ENCODE measurements around the gene WFDC10B.
"Not testable (repeated sequence)": the region's sequence is repeated elsewhere in the genome, so short reads cannot be mapped to it uniquely, and the experiment has no call there.

WFDC10B gene

DNA sequence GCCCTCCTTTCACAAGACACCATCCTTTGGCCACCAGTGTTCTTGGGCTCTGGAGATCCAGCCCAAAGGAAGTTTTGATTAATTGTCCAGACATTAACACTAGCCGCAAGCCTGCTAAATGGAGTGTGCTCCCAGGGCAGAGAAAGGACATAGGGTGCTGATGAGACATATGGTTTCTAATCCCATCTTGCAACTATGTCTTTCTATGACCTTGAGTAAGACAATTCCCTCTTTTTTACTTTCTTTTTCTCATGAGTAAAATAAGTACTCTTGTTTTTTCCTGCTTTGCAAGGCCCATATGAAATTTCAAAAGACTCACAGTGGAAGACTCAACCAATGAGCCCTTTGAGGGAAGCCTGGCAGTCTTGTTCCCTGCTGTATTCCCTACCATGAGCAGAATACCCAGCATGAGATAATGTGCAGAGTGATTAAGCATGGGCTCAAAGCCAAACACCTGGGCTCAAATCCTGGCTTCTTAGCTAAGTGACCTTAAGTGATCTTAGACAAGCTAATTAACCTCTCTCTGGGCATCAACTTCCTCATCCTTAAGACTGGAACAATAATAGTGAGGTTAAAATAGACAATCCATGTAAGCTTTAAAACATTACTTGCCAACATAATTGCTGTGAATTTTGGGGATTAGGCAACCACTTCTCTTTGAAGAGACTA, at the start of gene WFDC10B:
WFDC10B (minus strand) TSS at position 51 of the 669 bp plus-strand sequence. CDS start 19,027 bp downstream, outside the sequence.
- DNase-seq: no peak

DNA sequence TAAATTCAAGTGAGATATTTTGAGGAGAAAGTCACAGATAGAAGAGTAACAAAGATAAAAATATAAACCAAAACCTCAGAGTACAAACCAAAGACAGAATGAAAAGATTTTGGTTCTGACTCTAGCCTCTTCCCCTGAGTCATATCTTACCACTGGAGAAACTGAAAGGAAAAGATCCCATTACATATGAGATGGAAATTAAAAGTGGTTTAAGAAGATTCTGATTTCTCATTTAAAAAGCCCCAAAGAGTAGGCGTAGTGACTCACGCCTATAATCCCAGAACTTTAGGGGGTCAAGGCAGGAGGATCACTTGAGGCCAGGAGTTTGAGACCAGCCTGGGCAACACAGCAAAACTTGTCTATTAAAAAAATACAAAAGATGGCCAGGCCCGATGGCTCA, 47.9 kb upstream of the WFDC10B start:
- DNase-seq: no peak

DNA sequence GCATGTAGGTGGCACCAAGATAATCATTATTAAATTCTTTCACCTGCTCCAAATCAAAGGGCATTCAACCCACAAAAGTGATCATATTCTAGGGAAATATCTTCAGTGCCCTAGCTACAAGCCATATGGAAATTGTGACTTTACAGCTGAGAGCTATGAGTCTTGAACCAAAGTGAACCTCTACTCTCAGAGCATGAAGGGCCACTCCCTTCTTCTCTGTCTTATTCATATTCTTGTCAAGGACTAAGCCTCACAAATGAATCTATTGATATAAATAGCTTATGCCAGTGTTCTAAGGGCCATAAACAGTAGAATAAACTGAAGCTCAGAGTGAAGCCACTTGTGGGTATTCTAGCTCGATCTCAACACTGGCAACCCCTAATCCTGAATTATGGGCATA, 46.9 kb upstream of the WFDC10B start:
- no peak for DNase-seq

DNA sequence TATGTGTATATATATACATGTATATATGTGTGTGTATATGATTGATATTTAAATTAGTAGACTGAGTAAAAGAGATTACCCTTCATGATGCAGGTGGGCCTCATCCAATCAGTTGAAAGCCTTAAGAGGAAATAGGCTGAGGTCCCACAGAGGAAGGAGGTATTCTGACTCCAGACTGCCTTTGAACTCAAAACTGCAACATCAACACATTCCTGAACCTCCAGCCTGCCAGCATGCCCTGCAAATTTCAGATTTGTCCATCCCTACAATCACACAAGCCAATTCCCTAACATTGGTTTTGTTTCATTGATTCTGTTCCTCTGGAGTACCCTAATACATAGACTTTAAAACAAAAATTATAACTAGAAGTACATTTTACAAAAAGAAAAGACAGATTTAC, 40.2 kb upstream of the WFDC10B start:
- DNase-seq: no peak

DNA sequence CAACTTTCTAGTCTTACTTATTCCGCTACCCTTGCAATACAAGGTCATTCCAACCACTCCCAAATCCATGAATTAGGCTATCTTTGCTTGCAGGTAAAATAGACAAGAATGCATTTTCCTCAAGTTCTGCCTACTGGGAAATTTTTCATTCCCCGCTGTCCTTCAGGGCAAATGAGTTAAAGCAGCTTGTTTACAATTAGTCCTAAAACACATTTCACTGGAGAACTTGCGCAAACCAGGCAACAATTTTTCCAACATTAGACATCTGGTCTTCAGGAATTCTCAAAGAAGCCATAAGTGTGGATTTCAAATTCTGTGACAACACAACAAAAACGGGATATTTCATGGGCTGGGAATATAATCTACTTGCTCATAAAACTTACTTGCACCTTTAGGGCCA, 37.8 kb upstream of the WFDC10B start:
- no peak for DNase-seq

DNA sequence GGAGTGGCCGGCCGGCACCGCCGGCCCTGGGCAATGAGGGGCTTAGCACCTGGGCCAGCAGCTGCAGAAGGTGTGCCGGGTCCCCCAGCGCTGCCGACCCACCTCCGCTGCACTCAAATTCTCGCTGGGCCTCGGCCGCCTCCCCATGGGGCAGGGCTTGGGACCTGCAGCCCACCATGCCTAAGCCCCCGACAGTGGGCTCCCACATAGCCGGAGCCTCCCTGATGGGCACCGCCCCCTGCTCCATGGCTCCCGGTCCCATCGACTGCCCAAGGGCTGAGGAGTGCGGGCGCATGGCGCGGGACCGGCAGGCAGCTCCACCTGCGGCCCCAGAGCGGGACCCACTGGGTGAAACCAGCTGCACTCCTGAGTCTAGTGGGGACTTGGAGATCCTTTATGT, 31.2 kb upstream of the WFDC10B start:
- no peak for DNase-seq

DNA sequence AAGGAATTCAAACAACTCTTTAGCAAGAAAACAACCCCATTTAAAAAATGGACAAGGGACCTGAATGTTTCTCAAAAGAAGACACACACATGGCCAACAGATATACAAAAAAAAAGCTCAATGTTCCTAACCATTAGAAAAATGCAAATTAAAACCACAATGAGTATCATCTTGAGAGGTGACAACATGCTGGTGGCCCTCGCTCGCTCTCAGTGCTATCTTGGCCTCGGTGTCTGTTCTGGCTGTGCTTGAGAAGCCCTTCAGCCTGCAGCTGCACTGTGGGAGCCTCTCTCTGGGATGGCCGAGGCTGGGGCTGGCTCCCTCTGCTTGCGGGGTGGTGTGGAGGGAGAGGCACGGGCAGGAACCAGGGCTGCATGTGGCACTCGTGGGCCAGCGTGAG, 30.7 kb upstream of the WFDC10B start:
- no peak for DNase-seq

DNA sequence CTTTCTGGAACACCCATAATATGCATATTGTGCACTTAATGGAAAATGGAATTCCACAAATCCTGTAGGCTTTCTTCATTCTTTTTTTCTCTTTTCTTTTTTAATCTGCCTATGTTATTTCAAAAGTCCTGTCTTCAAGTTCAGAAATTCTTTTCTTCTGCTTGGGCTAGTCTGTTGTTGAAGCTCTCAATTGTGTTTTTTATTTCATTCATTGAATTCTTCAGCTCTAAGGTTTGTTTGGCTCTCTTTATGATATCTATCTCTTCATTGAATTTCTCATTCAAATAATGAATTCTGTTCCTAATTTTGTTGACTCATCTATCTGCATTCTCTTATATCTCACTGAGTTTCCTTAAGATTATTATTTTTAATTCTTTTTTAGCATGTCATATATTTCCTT, 27.4 kb upstream of the WFDC10B start:
- no peak for DNase-seq

DNA sequence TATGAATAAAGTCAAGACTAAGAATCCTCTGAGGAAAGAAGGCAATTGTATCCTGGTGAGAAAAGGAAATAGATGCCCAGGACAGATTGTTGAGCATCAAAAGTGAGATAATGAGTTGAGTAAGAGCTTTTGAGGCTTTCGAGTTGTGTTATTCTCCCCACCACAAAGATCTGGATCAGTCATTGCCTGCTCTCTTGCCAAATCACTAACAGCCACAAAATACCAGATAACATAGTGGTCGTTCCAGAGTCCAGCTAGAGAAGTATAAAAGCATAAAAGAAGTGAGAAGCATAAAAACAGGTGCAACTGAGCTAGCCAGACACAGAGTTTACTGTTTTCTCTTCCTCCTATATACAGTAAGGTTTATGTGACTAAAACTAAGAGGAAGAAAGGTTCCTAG, 22.2 kb upstream of the WFDC10B start:
- DNase-seq: no peak

DNA sequence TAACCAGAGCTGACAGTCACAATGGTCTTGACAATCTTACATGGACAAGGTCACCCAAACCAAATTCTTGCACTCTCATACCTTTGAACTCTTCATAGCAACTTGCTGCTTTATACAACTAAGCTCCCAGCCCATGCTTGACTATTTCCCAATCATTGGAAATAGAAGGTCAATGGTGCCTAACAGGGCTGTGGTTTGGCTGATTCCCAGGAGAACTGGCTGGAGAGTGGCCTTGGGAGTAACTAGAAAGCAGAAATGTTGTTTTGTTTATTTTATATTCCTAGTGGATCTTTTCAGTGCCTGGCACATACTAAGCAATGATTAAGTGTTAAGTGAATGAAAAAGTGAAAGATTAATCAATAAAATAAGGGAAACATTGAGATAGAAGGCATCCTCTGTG, 20.3 kb upstream of the WFDC10B start:
- no peak for DNase-seq

DNA sequence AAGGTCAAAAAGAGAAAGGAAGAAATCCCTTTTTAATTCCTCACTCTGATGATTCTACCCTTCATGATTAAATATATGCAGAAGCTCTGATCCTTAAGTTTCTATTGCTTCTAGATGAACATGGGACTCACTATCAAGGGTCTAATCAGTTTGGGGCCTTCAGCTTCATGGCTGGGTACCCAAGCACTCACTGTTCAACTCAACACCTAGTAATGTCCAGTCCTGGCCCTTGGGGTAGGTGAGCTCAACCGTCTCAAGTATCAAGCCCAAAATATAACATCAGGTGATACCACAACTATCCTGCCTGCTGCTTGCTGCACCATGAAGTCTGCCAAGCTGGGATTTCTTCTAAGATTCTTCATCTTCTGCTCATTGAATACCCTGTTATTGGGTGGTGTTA, 17.2 kb upstream of the WFDC10B start, which contains the start of gene SPINT4:
SPINT4 (plus strand) TSS at position 301 of the 400 bp plus-strand sequence; CDS start at position 322, 21 bp downstream.
- no peak for DNase-seq

DNA sequence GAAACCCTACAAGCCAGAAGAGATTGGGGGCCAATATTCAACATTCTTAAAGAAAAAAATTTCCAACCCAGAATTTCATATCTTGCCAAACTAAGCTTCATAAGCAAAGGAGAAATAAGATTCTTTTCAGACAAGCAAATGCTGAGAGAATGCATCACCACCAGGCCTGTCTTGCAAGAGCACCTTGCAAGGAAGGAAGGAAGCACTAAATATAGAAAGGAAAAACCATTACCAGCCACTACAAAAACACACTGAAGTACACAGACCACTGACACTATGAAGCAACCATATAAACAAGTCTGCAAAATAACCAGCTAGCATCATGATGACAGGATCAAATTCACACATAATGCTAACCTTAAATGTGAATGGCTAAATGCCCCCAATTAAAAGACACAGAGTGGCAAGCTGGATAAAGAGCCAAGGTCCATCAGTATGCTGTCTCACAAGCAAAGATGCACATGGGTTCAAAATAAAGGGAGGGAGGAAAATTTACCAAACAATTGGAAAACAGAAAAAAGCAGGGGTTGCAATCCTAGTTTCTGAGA, 11.4 kb upstream of the WFDC10B start:
- DNase-seq: not testable (repeated sequence)

DNA sequence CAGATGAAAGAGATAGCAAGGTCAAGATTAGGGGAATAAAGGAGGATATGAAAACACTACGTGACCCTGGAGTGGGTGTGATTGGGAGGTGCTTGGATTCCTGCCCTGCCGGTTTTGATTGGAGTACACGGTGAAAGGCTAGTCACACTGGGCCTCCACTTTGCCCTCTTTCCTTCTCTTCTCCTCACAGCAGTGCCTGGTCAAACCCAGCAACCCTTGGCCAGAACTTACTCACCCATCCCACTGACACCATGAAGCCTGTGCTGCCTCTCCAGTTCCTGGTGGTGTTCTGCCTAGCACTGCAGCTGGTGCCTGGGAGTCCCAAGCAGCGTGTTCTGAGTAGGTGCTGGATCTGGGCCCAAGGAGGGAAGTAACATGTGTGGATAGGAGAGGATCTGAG, 2.9 kb downstream of the WFDC10B start, which contains the start of gene WFDC13:
WFDC13 (plus strand) TSS at position 166 of the 400 bp plus-strand sequence; CDS start at position 252, 86 bp downstream.
- DNase-seq: no peak

DNA sequence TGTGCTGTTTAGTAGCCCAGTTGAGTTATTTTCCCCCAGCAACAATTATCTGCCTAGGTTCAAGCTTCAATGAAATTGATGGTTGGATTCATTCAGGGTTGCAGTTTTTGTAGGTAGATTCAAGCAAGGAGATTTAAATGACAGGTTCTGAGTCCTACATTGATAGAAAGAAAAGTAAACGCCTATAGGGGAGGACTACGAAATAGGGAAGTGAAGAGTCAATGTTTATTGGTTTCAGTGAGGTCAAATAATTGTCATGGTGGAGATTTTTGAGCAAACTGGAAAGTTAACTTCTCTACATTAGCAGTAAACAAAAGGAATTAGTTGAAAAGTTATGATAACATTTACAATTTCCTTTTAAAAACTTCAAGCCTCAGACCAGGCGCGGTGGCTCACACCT, 3.7 kb downstream of the WFDC10B start:
- DNase-seq: no peak

DNA sequence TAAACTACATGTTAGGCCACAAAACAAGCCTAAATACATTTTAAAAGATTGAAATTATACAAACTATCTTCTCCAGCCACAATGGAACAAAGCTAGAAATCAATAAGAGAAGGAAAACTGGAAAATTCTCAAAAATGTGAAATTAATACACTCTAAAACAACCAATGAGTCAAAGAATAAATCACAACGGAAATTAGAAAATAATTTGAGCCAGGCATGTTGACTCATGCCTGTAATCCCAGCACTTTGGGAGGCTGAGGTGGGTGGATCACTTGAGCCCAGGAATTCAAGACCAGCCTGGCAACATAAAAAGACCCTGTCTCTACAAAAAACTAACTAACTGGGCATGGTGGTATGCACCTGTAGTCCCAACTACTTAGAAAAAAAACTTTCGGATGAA, 9.3 kb downstream of the WFDC10B start:
- DNase-seq: no peak

DNA sequence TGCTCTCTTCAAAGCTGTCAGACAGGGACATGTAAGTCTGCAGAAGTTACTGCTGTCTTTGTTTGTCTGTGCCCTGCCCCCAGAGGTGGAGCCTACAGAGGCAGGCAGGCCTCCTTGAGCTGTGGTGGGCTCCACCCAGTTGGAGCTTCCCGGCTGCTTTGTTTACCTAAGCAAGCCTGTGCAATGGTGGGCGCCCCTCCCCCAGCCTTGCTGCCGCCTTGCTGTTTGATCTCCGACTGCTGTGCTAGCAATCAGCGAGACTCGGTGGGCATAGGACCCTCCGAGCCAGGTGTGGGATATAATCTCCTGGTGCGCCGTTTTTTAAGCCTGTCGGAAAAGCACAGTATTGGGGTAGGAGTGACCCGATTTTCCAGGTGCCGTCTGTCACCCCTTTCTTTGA, 11.5 kb downstream of the WFDC10B start:
- DNase-seq: not testable (repeated sequence)

DNA sequence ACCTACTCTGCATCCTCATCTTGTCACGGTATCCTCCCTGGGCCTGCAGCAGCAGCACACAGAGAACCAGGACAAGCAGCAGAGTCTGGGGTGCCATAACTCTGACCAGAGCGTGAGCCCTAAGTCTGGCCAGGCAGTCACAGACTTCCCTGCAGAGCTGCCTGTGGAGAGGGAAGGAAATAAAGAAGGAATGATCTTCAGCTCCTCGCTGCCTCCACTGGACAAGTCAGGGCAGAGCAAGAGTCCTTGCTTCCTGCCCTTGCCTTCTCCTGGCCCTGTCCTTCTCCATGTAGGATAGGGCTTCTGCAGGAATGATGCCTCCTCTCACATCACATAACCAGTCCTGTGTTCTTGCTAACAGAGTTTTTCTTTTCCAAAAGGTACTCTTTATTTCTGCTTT, 18.9 kb downstream of the WFDC10B start:
- no peak for DNase-seq

DNA sequence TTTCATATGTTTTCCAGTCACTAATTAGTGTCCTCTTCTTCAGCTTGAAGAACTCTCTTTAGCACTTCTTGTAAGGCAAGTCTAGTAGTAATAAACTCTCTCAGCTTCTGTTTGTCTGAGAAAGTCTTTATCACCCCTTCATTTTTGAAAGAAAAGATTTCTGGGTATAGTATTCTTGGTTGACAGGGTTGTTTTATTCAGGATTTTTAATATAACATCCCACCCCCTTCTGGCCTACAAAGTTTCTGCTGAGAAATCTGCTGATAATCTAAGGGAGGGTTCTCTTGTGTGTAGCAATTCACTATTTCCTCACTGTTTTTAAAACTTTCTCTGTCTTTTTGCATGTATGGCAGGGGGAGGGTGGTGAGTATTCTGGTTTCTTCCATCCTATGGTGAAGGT, 25.2 kb downstream of the WFDC10B start:
- DNase-seq: no peak

DNA sequence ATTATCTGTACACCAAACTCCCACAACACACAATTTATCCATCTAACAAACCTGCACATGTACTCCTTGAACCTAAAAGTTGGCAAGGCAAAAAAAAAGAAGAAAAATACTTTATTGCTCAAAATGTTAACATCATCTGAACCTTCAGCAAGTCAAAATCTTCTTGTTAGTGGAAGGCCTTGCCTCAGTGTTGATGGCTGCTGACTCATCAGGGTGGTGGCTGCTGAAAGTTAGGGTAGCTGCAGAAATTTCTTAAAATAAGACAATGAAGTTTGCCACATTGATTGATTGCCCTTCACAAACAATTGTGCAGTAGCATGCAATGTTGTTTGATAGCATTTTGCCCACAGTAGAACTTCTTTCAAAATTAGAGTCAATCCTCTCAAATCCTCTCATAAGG, 32.1 kb downstream of the WFDC10B start:
- no peak for DNase-seq

DNA sequence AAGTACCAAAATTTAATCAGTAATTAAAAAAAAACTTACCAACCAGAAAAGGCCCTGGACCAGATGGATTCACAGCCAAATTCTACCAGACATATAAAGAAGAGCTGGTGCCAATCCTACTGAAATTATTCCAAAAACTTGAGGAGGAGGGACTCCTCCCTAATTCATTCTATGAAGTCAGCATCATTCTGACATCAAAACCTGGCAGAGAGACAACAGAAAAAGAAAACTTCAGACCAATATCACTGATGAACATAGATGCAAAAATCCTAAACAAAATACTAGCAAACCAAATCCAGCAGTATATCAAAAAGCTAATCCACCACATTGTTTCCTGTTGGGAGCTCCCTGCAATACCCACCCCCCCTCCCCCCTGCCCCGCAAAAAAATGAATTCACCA, 34.7 kb downstream of the WFDC10B start, which contains the start of gene WFDC11:
WFDC11 (minus strand) TSS at position 101 of the 400 bp plus-strand sequence. CDS start 19,639 bp downstream, outside the sequence.
- no peak for DNase-seq

DNA sequence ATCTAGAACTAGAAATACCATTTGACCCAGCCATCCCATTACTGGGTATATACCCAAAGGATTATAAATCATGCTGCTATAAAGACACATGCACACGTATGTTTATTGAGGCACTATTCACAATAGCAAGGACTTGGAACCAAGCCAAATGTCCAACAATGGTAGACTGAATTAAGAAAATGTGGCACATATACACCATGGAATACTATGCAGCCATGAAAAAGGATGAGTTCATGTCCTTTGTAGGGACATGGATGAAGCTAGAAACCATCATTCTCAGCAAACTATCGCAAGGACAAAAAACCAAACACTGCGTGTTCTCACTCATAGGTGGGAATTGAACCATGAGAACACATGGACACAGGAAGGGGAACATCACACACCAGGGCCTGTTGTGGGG, 47.8 kb downstream of the WFDC10B start:
- DNase-seq: not testable (repeated sequence)

DNA sequence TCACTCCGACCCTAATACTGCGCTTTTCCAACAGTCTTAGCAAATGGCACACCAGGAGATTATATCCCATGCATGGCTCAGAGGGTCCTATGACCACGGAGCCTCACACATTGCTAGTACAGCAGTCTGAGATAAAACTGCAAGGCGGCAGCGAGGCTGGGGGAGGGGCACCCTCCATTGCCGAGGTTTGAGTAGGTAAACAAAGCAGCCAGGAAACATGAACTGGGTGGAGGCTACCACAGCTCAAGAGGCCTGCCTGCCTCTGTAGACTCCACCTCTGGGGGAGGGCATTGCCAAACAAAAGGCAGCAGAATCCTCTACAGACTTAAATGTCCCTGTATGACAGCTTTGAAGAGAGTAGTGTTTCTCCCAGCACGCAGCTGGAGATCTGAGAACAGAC, 53.1 kb downstream of the WFDC10B start:
- not testable (repeated sequence) for DNase-seq

DNA sequence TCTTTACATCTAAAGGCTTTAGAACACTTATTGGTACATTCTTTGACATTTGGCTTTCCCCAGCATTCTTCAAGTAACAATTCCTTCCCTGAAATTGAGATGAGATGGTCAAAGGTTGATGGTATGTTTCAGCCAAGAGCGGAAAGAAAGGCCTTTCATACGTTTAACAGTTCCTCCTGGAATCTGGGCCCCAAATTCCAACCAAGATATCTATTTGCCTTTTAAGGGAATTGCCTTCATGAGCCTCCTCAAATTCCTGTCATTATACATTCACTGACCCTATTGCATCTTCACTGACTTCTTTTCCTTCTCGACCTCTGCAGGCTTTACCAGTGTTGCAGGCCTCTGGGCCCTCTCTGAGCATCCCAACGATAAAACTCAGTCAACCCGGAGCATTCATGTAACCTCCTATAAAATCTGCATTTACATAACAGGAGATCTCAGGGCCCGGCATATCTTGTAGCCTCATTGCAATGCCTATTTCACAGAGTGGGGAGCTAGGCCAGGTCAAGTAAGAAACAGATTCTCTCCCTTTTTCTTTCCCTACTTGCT, 55.4 kb downstream of the WFDC10B start:
- DNase-seq: no peak

DNA sequence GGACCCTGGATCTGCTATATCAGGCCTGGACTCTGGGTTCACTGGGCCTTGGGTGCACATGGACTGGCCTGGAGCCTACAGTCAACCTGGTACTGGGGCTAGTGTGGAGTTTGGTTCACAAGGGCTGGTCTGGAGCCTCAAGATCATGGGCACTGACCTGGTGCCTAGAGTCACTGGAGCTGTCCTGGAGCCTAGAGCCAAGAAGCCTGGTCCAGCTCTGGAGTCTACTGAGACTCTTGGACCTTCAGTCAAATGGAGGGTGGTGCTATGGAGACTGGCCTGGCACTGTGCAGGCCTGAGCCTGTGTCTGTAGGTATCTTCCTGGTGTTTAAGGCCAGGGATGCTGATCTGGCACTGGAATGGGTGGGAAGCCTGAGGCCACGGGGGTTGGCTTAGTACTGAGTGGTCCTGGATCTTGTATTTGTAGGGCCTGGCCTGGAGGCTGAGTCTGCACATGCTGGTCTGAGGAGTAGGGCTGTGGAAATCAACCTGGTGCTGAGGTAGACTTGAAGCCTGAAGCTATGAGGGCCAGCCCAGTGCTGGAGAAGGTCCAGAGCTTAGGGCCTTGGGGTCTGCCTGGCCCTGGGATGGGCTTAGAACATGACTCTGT, 57.3 kb downstream of the WFDC10B start:
- DNase-seq: no peak

Measured in CD4-positive, alpha-beta T cell treated with Interleukin-6 for 4 hours (primary cell).